B cell (primary cell): ENCODE data around the gene TNKS1BP1. TPM values are rescaled to one million over a fixed set of nuclear protein-coding genes. Genes with fewer than 3 reads are reported as not detected.

Experiments
- ATAC-seq: fragments of 200-7000 bp; cut with Tn5 transposase; one replicate; pipeline ENCODE4 v1.10.0; 2021; ENCODE audit warnings: low read depth, mild to moderate bottlenecking, moderate number of reproducible peaks, moderate library complexity
- CTCF ChIA-PET: fragments of 350-600 bp; sonication (Branson Sonifier 250); formaldehyde crosslinking; loops from one replicate; lab custom pipeline; 2021; ENCODE audit warnings: antibody characterized with exemption, inconsistent platforms; lab: Charles Lee
- POLR2A ChIA-PET: fragments of 350-600 bp; sonication (Branson Sonifier 250); formaldehyde crosslinking; loops from one replicate; lab custom pipeline; 2021; ENCODE audit warnings: antibody characterized with exemption; lab: Charles Lee
- DNase-seq: peaks from one replicate; pipeline ENCODE4 v3.0.0; 2013
- H2AFZ ChIP-seq: 2 replicates; pipeline ENCODE4 v1.6.1; 2012; ENCODE audit warnings: mild to moderate bottlenecking, low read depth, low read length; ENCODE audit not compliant: insufficient read depth, poor library complexity, severe bottlenecking
- H3K27ac ChIP-seq, 2 donors: 1 replicate in 1 of 2; 2 replicates in 1 of 2; pipeline ENCODE4 v1.5.1; 2012 to 2013; ENCODE audit warnings: low read length in 2 of 2, mild to moderate bottlenecking in 2 of 2, moderate library complexity in 1 of 2
- H3K27me3 ChIP-seq, 4 experiments: fragments of 200-600 bp in 1 of 4; sonication (generic) in 1 of 4; replicated peaks in 1 of 4; 1 replicate in 2 of 4; 2 replicates in 2 of 4; pipeline versions ENCODE4 v1.6.1 to v1.7.0; 2013 to 2016; ENCODE audit warnings: low read length in 3 of 4, mild to moderate bottlenecking in 2 of 4, mixed read lengths in 1 of 4, moderate library complexity in 1 of 4; ENCODE audit not compliant: insufficient read depth in 4 of 4, control insufficient read depth in 3 of 4; ENCODE audit errors: control extremely low read depth in 1 of 4
- H3K36me3 ChIP-seq, 2 experiments: replicated peaks in 1 of 2; 1 replicate in 1 of 2; 2 replicates in 1 of 2; pipeline versions ENCODE4 v1.6.1 to v1.7.1; 2013; ENCODE audit warnings: low read length in 1 of 2; ENCODE audit not compliant: insufficient read depth in 2 of 2, control insufficient read depth in 1 of 2; ENCODE audit errors: control extremely low read depth in 1 of 2, extremely low read depth in 1 of 2
- H3K4me1 ChIP-seq, 2 donors: fragments of 200-600 bp in 1 of 2; sonication (generic) in 1 of 2; 1 replicate in 1 of 2; 2 replicates in 1 of 2; pipeline versions ENCODE4 v1.5.1 to v1.6.1; 2013 to 2017; ENCODE audit warnings: low read length in 2 of 2; ENCODE audit not compliant: control insufficient read depth in 2 of 2, insufficient read depth in 2 of 2
- H3K4me2 ChIP-seq: replicated peaks from 2 replicates; pipeline ENCODE3; 2012; ENCODE audit warnings: mild to moderate bottlenecking, low read depth, low read length; ENCODE audit not compliant: poor library complexity, severe bottlenecking
- H3K4me3 ChIP-seq, 5 experiments: fragments of 200-600 bp in 1 of 5; sonication (generic) in 1 of 5; 1 replicate in 3 of 5; 2 replicates in 2 of 5; pipeline versions ENCODE4 v1.5.1 to v1.7.0; 2011 to 2016; ENCODE audit warnings: low read length in 4 of 5, mild to moderate bottlenecking in 4 of 5, low read depth in 2 of 5, control low read depth in 1 of 5, moderate library complexity in 1 of 5; ENCODE audit not compliant: insufficient read depth in 1 of 5; ENCODE audit errors: control extremely low read depth in 1 of 5, extremely low read depth in 1 of 5
- H3K79me2 ChIP-seq: fragments of 200-600 bp; sonication (generic); one replicate; pipeline ENCODE4 v1.6.0; 2016; ENCODE audit warnings: low read length; ENCODE audit not compliant: control insufficient read depth, insufficient read depth
- H3K9ac ChIP-seq: fragments of 200-600 bp; sonication (generic); 2 replicates; pipeline ENCODE4 v1.6.1; 2017; ENCODE audit warnings: mild to moderate bottlenecking, low read length, moderate library complexity
- H3K9me3 ChIP-seq, 3 donors: one replicate each; pipeline versions ENCODE4 v1.6.1 to v1.7.1; 2013; ENCODE audit warnings: low read length in 2 of 3; ENCODE audit not compliant: control insufficient read depth in 2 of 3, insufficient read depth in 1 of 3; ENCODE audit errors: control extremely low read depth in 1 of 3
- H4K20me1 ChIP-seq: 2 replicates; pipeline ENCODE4 v1.6.0; 2012; ENCODE audit warnings: mild to moderate bottlenecking, low read length; ENCODE audit not compliant: insufficient read depth, control insufficient read depth, poor library complexity, severe bottlenecking
- H3K27ac Mint-ChIP-seq: one replicate; pipeline ENCODE4 v1.8.0; 2021; ENCODE audit warnings: mixed read lengths
- H3K27me3 Mint-ChIP-seq: one replicate; pipeline ENCODE4 v1.8.0; 2021; ENCODE audit warnings: mixed read lengths
- H3K4me1 Mint-ChIP-seq: one replicate; pipeline ENCODE4 v1.8.0; 2021; ENCODE audit warnings: mixed read lengths
- H3K4me3 Mint-ChIP-seq: one replicate; pipeline ENCODE4 v1.8.0; 2021; ENCODE audit warnings: mixed read lengths
- H3K9me3 Mint-ChIP-seq: one replicate; pipeline ENCODE4 v1.8.0; 2022; ENCODE audit warnings: mixed read lengths; ENCODE audit not compliant: insufficient read depth
- EZH2 ChIP-seq: IDR thresholded peaks from 2 replicates; pipeline ENCODE4 v1.6.1; 2012; ENCODE audit warnings: borderline replicate concordance, low read depth, mild to moderate bottlenecking, moderate library complexity, low read length; ENCODE audit not compliant: insufficient read depth, poor library complexity, severe bottlenecking
- WGBS: methylation state at CpG from one replicate; pipeline ENCODE4 v1.1.5; 2013; ENCODE audit warnings: missing lambda C conversion rate; ENCODE audit not compliant: insufficient coverage; 5-methylcytosine and 5-hydroxymethylcytosine counted together
- intact Hi-C: fragments of 100-400 bp; cut with micrococcal nuclease; formaldehyde crosslinking; loops from one replicate; pipeline ENCODE4 v1.10.0; 2022
- polyA plus RNA-seq: library from polyadenylated mRNA; depleted of rRNA; stranded (reverse); fragments of >200 nt; gene quantifications from 2 replicates; pipeline ENCODE4 v1.2.3, GENCODE V29; 2012
- total RNA-seq, 2 donors: library from RNA; stranded (reverse); fragments of 120-200 nt in 1 of 2; gene quantifications; 1 replicate in 1 of 2; 2 replicates in 1 of 2; pipeline versions ENCODE4 v1.2.3 to v1.2.4, GENCODE V29; 2013 to 2022
- TF ChIP-seq, protein P1 (sequence below): fragments of 200-600 bp; IDR thresholded peaks from one replicate; pipeline ENCODE4 v1.8.0; 2022; ENCODE audit warnings: antibody characterized with exemption, mild to moderate bottlenecking

Gene TNKS1BP1
- total and polyA plus RNA-seq, 2 donors (not counting 1 experiment from before 2014, with no cell fraction given): 2.2 to 12.2 TPM

DNA sequence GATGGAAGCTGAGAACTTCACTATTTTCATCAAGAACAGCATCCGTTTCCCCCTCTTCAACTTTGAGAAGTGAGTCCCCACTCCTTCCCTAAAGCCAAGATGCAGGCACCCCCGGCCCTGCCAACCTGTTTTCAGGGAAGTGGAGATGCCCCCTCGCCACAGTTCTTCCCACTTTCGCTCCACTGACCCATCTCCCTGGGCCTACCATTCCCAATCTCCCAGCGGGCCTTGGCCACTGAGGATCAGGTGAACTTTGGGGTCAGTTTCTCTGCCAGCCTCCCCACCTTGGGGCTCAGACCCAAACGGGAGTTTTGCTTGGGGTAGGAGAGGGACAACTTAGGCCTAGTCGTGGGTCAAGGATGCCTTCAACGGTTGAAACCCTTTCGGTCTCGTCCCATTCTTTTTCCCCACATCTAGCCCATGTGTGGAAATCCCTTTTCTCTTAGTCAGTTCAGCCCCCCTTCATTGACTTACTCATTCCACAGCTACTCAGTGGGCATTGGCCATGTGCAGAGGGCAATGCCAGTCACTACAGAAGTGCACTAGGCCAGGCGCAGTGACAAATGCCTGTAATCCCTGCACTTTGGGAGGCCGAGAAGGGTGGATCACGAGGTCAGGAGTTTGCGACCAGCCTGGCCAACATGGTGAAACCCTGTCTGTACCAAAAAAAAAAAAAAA is 24.0 kb upstream of the TNKS1BP1 start:
- 85% methylated on average over 10 of the region's 14 CpGs for WGBS
- H3K27me3 ChIP-seq: peaks cover 0 to 6% (median 0%) of the 10 kb centered on the region in 4 experiments
- ATAC-seq (no peak), DNase-seq (no peak)
- H3K4me1 ChIP-seq: peaks cover 0 to 6% of the 10 kb centered on the region in 2 donors
- ChIA-PET CTCF (interaction anchor here (0.7 to 6.8 kb wide), 9 partner anchors 9 to 1195 kb away, joined by 4 to 94 read pairs (median 4); partner anchors contain the start of gene P2RX3), POLR2A (no interaction called here)
- H4K20me1 ChIP-seq: no peaks in the 10 kb centered on the region
- no peak overlapping the region for H3K4me2 ChIP-seq
- no peaks in the 10 kb centered on the region for H3K36me3 ChIP-seq
- Mint-ChIP-seq H3K9me3 (no peaks in the 10 kb centered on the region), H3K27me3 (peaks cover 19% of the 10 kb centered on the region), H3K4me1 (peaks cover 6% of the 10 kb centered on the region), H3K27ac (no peak overlapping the region), H3K4me3 (no peak overlapping the region)
- intact Hi-C loops: loop anchor here (5.0 kb wide), 2 partner anchors 454 to 1789 kb away; no protein-coding TSS in a partner anchor
- H3K79me2 ChIP-seq: no peaks in the 10 kb centered on the region
- H2AFZ ChIP-seq: no peak overlapping the region
- H3K27ac ChIP-seq: no peak overlapping the region
- H3K4me3 ChIP-seq: no peak overlapping the region
- TF ChIP-seq, protein P1, sequence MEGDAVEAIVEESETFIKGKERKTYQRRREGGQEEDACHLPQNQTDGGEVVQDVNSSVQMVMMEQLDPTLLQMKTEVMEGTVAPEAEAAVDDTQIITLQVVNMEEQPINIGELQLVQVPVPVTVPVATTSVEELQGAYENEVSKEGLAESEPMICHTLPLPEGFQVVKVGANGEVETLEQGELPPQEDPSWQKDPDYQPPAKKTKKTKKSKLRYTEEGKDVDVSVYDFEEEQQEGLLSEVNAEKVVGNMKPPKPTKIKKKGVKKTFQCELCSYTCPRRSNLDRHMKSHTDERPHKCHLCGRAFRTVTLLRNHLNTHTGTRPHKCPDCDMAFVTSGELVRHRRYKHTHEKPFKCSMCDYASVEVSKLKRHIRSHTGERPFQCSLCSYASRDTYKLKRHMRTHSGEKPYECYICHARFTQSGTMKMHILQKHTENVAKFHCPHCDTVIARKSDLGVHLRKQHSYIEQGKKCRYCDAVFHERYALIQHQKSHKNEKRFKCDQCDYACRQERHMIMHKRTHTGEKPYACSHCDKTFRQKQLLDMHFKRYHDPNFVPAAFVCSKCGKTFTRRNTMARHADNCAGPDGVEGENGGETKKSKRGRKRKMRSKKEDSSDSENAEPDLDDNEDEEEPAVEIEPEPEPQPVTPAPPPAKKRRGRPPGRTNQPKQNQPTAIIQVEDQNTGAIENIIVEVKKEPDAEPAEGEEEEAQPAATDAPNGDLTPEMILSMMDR: no peak
- no peak for TF ChIP-seq EZH2
- no peak overlapping the region for H3K9ac ChIP-seq
- H3K9me3 ChIP-seq: peaks cover 0 to 6% (median 0%) of the 10 kb centered on the region in 3 donors

DNA sequence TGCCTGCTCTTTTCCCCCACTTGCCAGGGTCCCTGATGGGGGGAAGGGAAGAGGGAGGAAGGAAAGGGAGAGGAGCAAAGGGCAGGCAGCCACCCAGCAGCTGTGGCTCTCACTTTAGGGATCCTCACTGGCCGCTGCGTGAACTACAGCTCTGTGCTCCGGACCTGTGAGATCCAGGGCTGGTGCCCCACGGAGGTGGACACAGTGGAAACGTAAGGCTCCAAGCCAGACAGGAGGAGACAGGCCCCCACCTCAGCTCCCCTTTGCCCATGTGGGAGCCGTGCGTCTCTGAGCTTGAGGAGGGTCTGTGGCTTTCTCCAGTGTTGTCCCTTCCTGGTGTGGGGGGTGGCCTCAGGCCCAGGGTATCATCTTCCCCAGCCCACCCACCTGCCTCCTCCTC is 23.3 kb upstream of the TNKS1BP1 start:
- H3K4me3 ChIP-seq: no peak overlapping the region
- peaks cover 6% of the 10 kb centered on the region for H3K4me1 Mint-ChIP-seq
- H3K4me1 ChIP-seq: peaks cover 0 to 6% of the 10 kb centered on the region in 2 donors
- DNase-seq (no peak), ATAC-seq (no peak)
- H3K4me2 ChIP-seq: no peak overlapping the region
- TF ChIP-seq EZH2: no peak
- TF ChIP-seq, protein P1: no peak
- H3K27me3 Mint-ChIP-seq: peaks cover 11% of the 10 kb centered on the region
- peaks cover 0 to 6% (median 0%) of the 10 kb centered on the region in 3 donors for H3K9me3 ChIP-seq
- H3K79me2 ChIP-seq: no peaks in the 10 kb centered on the region
- H3K27ac Mint-ChIP-seq: no peak overlapping the region
- H3K9me3 Mint-ChIP-seq: no peaks in the 10 kb centered on the region
- no peak overlapping the region for H3K4me3 Mint-ChIP-seq
- POLR2A ChIA-PET: no interaction called here
- H2AFZ ChIP-seq: no peak overlapping the region
- intact Hi-C loops: loop anchor here (5.0 kb wide), 2 partner anchors 454 to 1789 kb away; no protein-coding TSS in a partner anchor
- no peaks in the 10 kb centered on the region for H3K36me3 ChIP-seq
- no peak overlapping the region for H3K9ac ChIP-seq
- H3K27ac ChIP-seq: no peak overlapping the region
- peaks cover 0 to 6% (median 0%) of the 10 kb centered on the region in 4 experiments for H3K27me3 ChIP-seq
- CTCF ChIA-PET: interaction anchor here (0.7 to 6.8 kb wide), 10 partner anchors 9 to 293 kb away, joined by 3 to 94 read pairs (median 4); partner anchors contain the start of genes P2RX3 and SSRP1
- no peaks in the 10 kb centered on the region for H4K20me1 ChIP-seq
- WGBS: 100% methylated on average over 3 of the region's 7 CpGs
